Measurements from ENCODE around the gene SLC6A18. TPM values are rescaled to one million over a fixed set of nuclear protein-coding genes. Genes with fewer than 3 reads are reported as not detected.
A peak's percentile ranks its signal among the peaks of the same experiment; 100 is the strongest.

Gene SLC6A18, protein sequence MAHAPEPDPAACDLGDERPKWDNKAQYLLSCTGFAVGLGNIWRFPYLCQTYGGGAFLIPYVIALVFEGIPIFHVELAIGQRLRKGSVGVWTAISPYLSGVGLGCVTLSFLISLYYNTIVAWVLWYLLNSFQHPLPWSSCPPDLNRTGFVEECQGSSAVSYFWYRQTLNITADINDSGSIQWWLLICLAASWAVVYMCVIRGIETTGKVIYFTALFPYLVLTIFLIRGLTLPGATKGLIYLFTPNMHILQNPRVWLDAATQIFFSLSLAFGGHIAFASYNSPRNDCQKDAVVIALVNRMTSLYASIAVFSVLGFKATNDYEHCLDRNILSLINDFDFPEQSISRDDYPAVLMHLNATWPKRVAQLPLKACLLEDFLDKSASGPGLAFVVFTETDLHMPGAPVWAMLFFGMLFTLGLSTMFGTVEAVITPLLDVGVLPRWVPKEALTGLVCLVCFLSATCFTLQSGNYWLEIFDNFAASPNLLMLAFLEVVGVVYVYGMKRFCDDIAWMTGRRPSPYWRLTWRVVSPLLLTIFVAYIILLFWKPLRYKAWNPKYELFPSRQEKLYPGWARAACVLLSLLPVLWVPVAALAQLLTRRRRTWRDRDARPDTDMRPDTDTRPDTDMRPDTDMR
- total RNA-seq (not detected), polyA plus RNA-seq (ENCODE audit: insufficient read length in 2 of 2) (not detected)
- long read RNA-seq, donor 1: 0 reads
- long read RNA-seq, donor 2: 0 reads
- long read RNA-seq, donor 3: 0 reads
- long read RNA-seq, donor 4: 0 reads

DNA sequence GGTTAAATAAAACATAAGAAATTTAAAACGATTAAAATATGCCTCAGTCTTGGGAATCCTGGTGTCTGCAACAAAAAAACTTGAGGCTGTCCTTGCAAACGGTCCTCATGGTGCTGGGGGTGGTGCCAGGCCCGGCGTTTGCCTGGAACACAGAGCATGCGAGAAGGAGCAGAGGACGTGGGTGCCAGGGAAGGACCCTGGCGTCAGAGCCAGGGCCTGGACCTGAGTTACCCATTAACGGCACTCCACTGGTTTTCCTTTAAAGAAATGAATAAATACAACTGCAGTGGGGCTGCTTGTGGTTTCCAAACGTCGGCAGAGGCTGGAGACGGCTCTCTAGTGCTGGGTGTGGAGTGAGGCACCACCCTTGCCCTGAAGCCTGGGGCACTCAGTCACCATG is at the start of gene SLC6A18:
Gene SLC6A18 (plus strand): TSS at position 301 of the 400 bp plus-strand sequence. CDS start 97 bp downstream, at position 398.
- Histone ChIP-seq H3K27me3 (ENCODE audit: control insufficient read depth, insufficient read depth, low read length) (no peaks in the 10 kb centered on the region), H3K27ac (ENCODE audit: low read depth, low read length) (no peak within 1 kb of the TSS), H3K36me3 (ENCODE audit: control insufficient read depth, insufficient read depth, low read length) (no peaks in the 10 kb centered on the region), H3K4me3 (ENCODE audit: low read depth, low read length) (no peak within 1 kb of the TSS), H3K4me1 (ENCODE audit: control insufficient read depth, insufficient read depth, low read length) (no peaks in the 10 kb centered on the region), H3K9me3 (ENCODE audit: control insufficient read depth, insufficient read depth, low read length) (no peaks in the 10 kb centered on the region)
- WGBS (ENCODE audit: insufficient coverage): 86% methylated on average over 9 of the region's 11 CpGs
- no peak for DNase-seq (ENCODE audit: low read depth in 4 of 6, low spot score in 6 of 6)

DNA sequence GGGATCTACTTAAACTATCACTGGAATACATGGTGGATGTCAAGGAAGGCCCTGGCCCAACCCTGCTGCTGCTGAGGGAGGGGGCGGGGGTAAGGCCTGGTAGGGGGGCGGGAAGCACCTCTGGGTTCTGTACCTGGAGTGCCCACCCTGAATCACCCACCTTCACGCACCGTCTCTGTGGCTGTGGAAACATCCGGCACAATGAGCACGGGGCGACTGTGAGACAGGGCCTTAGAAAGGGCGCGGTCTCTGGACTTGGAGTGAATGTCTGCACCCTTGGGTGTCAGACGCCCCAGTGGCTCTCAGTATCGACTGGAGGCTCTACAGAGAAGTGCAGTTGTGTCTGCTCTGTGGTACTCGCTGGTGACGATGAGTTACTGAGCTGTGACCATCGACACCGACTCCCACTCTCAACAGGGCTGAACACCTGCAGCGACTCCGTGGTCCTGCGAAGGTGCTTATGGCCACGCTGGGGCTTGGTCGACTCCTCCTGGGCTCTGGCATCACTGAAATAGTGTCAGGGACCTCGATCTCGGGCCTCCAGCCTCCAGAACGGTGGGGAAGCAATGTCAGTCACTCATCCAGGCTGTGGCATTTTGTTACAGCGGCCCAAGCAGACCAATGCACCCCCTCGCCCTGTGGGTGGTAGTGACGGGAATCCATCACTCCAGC is 49.2 kb upstream of the SLC6A18 start:
- Histone ChIP-seq H3K27ac (ENCODE audit: low read depth, low read length) (no peak overlapping the region), H3K4me3 (ENCODE audit: low read depth, low read length) (no peak overlapping the region), H3K4me1 (ENCODE audit: control insufficient read depth, insufficient read depth, low read length) (peaks cover 3% of the 10 kb centered on the region), H3K36me3 (ENCODE audit: control insufficient read depth, insufficient read depth, low read length) (no peaks in the 10 kb centered on the region), H3K9me3 (ENCODE audit: control insufficient read depth, insufficient read depth, low read length) (no peaks in the 10 kb centered on the region), H3K27me3 (ENCODE audit: control insufficient read depth, insufficient read depth, low read length) (no peaks in the 10 kb centered on the region)
- no peak for DNase-seq (ENCODE audit: low read depth in 4 of 6, low spot score in 6 of 6)
- WGBS (ENCODE audit: insufficient coverage): 94% methylated on average over 26 of the region's 26 CpGs

DNA sequence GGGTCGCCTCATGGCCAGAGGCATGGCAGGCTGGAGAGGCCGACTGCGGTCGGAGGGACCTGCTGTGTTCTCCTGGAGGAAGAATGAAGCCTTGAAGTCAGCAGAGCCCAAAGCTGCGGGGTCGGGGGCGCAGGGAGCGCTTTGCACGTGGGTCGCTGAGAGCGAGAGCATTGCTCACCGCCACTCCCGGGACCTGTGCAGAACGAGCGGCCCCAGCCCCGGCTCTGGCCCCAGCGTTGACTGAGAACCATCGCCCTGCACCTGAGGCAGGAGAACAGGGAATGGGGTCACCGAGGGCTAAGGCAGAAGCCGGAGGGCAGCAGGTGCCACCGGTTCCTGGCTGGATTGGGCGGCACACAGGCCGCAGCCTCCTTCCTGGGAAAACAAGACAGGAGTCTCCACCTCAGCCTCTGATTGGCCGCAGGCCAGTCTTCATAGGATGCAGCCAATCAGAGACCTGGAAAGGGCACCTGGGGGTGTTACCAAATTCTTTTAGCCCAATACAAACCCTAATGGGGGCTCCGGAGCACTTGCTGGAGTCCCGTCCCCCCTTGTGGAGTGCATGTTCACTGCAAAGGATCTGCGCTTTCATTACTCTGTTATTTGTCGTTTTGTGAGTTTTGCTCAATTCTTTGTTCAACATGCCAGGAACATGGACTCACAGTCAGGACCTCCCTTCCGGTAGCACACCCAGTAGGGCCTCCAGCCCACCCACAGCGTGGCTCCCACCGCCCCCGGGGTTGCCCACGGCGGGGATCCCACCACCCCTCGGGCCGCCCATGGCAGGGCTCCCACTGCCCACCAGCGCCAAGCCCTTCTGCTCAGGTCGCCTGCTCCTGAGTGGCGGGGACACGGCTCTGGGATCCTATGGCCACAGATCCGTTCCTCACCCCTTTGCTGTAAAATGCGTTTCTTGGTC is 48.4 kb upstream of the SLC6A18 start:
- Histone ChIP-seq H3K9me3 (ENCODE audit: control insufficient read depth, insufficient read depth, low read length) (no peaks in the 10 kb centered on the region), H3K4me3 (ENCODE audit: low read depth, low read length) (no peak overlapping the region), H3K27me3 (ENCODE audit: control insufficient read depth, insufficient read depth, low read length) (no peaks in the 10 kb centered on the region), H3K27ac (ENCODE audit: low read depth, low read length) (no peak overlapping the region), H3K36me3 (ENCODE audit: control insufficient read depth, insufficient read depth, low read length) (no peaks in the 10 kb centered on the region), H3K4me1 (ENCODE audit: control insufficient read depth, insufficient read depth, low read length) (peaks cover 11% of the 10 kb centered on the region)
- 88% methylated on average over 37 of the region's 42 CpGs for WGBS (ENCODE audit: insufficient coverage)
- DNase-seq (ENCODE audit: low read depth in 4 of 6, low spot score in 6 of 6): peak in 1 of 6 donors; percentile 61

DNA sequence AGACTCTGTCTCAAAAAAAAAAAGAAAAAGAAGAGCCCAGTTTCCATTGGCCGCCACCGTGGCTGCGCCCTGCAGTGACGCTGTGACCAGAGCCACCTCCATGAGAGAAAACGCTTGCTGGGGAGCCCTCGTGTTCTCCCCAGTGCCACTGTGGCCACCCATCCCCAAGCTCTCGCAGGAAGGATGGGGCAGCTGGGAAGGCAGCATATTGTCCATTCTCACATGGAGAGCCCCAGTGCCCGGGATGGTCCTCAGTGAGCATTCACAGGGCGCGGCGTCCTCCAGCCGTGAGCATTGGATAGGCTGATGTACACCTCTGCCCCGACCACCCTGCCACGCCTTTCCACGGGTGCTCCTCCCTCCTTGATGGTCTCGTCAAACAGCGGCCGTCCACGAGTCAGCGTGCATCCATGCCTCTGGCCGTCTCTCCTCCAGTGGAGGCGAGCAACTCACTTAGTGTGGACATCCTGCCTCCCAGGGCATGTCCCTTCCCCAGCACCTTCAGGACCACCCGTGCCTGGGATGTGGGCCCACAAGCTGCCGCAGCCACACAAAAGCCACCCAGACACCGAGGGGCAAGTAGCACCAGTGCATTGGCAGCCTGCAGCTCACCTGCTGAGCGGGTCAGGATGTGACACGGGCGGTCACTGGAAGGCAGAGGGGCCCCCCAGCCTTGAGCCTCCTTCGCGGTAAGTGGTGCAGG is 47.2 kb upstream of the SLC6A18 start:
- Histone ChIP-seq H3K27me3 (ENCODE audit: control insufficient read depth, insufficient read depth, low read length) (no peaks in the 10 kb centered on the region), H3K27ac (ENCODE audit: low read depth, low read length) (peak overlapping the region; percentile 15), H3K9me3 (ENCODE audit: control insufficient read depth, insufficient read depth, low read length) (no peaks in the 10 kb centered on the region), H3K4me1 (ENCODE audit: control insufficient read depth, insufficient read depth, low read length) (peaks cover 21% of the 10 kb centered on the region), H3K4me3 (ENCODE audit: low read depth, low read length) (no peak overlapping the region), H3K36me3 (ENCODE audit: control insufficient read depth, insufficient read depth, low read length) (no peaks in the 10 kb centered on the region)
- WGBS (ENCODE audit: insufficient coverage): 96% methylated on average over 29 of the region's 30 CpGs
- DNase-seq (ENCODE audit: low read depth in 4 of 6, low spot score in 6 of 6): no peak

DNA sequence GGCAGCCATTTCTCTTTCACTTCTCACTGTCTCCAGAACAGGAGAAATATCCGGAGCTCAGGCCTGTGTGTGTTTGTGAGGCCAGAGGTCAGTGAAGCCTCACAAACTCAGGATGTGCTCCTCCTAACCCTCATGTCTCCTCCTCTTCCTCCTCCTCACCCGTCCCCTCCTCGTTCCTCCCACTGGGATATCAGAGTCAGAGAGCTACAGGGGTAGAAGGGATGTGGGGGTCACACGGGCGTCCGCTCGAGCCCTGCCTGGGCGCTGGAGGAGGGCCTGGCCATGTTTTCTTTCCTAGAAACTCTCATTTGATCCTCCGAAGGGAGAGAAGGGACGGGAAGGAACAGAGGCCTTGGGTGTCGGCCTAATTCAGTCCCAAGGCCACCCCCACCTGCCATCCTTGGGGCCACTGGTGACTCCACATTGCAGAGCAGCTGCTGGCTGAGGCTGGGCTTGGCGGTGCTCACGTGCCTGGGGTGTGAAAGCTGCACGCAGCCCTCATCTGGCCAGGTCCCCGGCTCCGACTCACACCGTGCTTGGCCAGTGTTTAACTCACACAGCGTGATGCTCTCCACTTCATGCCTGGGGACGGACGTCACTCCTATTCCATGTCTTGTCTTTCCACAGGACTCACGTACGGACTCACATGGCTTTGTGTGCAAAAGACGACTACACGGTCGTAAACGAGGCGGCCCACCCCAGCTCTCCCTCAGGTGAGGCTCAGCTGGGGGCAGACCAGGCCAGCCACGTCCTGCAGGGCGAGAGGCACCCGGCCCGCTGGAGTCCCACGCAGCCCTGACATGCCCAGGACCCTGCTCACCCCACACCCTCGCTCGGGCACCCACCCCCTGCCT is 46.4 kb upstream of the SLC6A18 start:
- Histone ChIP-seq H3K36me3 (ENCODE audit: control insufficient read depth, insufficient read depth, low read length) (no peaks in the 10 kb centered on the region), H3K27me3 (ENCODE audit: control insufficient read depth, insufficient read depth, low read length) (no peaks in the 10 kb centered on the region), H3K4me1 (ENCODE audit: control insufficient read depth, insufficient read depth, low read length) (peaks cover 29% of the 10 kb centered on the region), H3K27ac (ENCODE audit: low read depth, low read length) (peak overlapping the region; percentile 15), H3K9me3 (ENCODE audit: control insufficient read depth, insufficient read depth, low read length) (no peaks in the 10 kb centered on the region), H3K4me3 (ENCODE audit: low read depth, low read length) (no peak overlapping the region)
- peak in 1 of 6 donors; percentile 24 for DNase-seq (ENCODE audit: low read depth in 4 of 6, low spot score in 6 of 6)
- 81% methylated on average over 26 of the region's 34 CpGs for WGBS (ENCODE audit: insufficient coverage)

DNA sequence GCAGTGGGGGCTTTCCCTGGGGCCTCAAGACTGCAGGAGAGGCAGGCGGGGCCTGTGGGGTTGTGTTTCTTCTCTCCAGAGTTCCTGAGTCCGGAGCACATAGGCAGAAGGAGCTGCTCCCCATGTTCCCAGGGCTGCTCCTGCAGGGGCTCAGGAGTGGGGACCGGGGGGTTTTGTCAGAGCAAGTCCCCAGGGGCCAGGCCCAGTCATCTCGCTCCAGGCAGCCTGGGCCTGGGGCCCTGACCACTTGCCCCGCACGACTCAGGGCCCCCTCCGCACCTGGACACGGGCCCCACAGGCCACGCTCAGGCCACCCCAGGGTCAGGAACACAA is 45.8 kb upstream of the SLC6A18 start:
- Histone ChIP-seq H3K27me3 (ENCODE audit: control insufficient read depth, insufficient read depth, low read length) (no peaks in the 10 kb centered on the region), H3K9me3 (ENCODE audit: control insufficient read depth, insufficient read depth, low read length) (no peaks in the 10 kb centered on the region), H3K27ac (ENCODE audit: low read depth, low read length) (no peak overlapping the region), H3K4me1 (ENCODE audit: control insufficient read depth, insufficient read depth, low read length) (peaks cover 33% of the 10 kb centered on the region), H3K4me3 (ENCODE audit: low read depth, low read length) (no peak overlapping the region), H3K36me3 (ENCODE audit: control insufficient read depth, insufficient read depth, low read length) (no peaks in the 10 kb centered on the region)
- no peak for DNase-seq (ENCODE audit: low read depth in 4 of 6, low spot score in 6 of 6)
- 94% methylated on average over 9 of the region's 9 CpGs for WGBS (ENCODE audit: insufficient coverage)

DNA sequence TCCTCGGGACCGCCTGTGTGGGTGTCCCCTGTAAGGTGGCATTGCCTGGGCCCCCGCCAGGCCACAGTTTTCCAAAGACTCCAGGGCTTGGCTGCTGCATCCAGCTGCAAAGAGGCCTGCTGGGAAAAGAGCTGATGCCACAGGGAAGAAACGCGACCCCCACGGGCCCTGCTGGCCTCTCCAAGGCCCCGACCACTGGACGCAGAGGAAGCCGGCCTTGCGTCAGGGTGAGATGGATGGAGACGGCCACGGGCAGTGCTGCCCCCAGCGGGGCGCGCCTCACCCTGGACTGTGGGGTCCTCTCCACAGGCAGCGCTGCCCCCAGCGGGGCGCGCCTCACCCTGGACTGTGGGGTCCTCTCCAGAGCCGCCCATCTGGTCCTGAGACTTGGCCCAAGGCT is 45.1 kb upstream of the SLC6A18 start:
- Histone ChIP-seq H3K36me3 (ENCODE audit: control insufficient read depth, insufficient read depth, low read length) (no peaks in the 10 kb centered on the region), H3K4me1 (ENCODE audit: control insufficient read depth, insufficient read depth, low read length) (peaks cover 37% of the 10 kb centered on the region), H3K27me3 (ENCODE audit: control insufficient read depth, insufficient read depth, low read length) (no peaks in the 10 kb centered on the region), H3K9me3 (ENCODE audit: control insufficient read depth, insufficient read depth, low read length) (no peaks in the 10 kb centered on the region), H3K27ac (ENCODE audit: low read depth, low read length) (no peak overlapping the region), H3K4me3 (ENCODE audit: low read depth, low read length) (no peak overlapping the region)
- 97% methylated on average over 17 of the region's 20 CpGs for WGBS (ENCODE audit: insufficient coverage)
- DNase-seq (ENCODE audit: low read depth in 4 of 6, low spot score in 6 of 6): no peak

DNA sequence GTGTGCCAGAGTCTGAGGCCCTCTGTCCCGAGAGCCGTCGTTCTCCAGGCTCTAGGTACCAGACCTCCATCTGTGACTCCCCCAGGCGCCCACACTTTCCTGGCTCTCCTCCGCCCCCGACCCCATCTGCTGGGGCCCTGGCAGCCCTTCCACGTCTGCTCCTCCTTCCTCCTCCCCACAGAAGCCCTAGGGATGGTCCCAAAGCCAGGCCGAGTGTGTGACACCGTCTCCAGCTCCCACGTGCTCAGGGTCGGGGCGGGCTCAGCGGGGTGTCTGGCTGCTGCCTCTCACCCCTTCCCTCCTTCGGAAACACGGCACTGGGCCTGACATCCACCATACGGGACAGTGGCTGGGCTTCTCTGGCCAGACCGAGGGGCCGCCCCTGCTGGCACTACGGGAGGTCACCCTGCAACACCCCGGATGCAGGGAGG is 44.3 kb upstream of the SLC6A18 start:
- H3K27ac ChIP-seq (ENCODE audit: low read depth, low read length): no peak overlapping the region

More for the DNA sequence above, 44.3 kb upstream of the SLC6A18 start:
- 80% methylated on average over 14 of the region's 20 CpGs for WGBS (ENCODE audit: insufficient coverage)
- Histone ChIP-seq H3K4me1 (ENCODE audit: control insufficient read depth, insufficient read depth, low read length) (peaks cover 38% of the 10 kb centered on the region), H3K9me3 (ENCODE audit: control insufficient read depth, insufficient read depth, low read length) (no peaks in the 10 kb centered on the region), H3K4me3 (ENCODE audit: low read depth, low read length) (no peak overlapping the region), H3K27me3 (ENCODE audit: control insufficient read depth, insufficient read depth, low read length) (no peaks in the 10 kb centered on the region), H3K36me3 (ENCODE audit: control insufficient read depth, insufficient read depth, low read length) (no peaks in the 10 kb centered on the region)
- DNase-seq (ENCODE audit: low read depth in 4 of 6, low spot score in 6 of 6): no peak

Data from spinal cord (tissue), 10 donors.